Dermis blood vessel endothelial cell (primary cell): ENCODE measurements around the gene NAA50. TPM values are rescaled to one million over a fixed set of nuclear protein-coding genes. Genes with fewer than 3 reads are reported as not detected.

Experiments used
- DNase-seq: peaks from one replicate; pipeline ENCODE4 v3.0.0; 2010
- total RNA-seq: library from RNA; depleted of rRNA; stranded (reverse); fragments of >200 nt; gene quantifications from 2 replicates; pipeline ENCODE4 v1.2.3, GENCODE V29; 2014

The NAA50 gene
- total RNA-seq, 1 donor from 2014 or later = 201 TPM

- DNase-seq = no peak
Measured at GRCh38 chr3:113685124-113685523, 60.9 kb downstream of the NAA50 start.

- no peak for DNase-seq
Measured at GRCh38 chr3:113684271-113684819, 61.7 kb downstream of the NAA50 start.

GRCh38 chr3:113678773-113679172, 67.3 kb downstream of the NAA50 start:
- DNase-seq = no peak

GRCh38 chr3:113677737-113678136, 68.3 kb downstream of the NAA50 start:
- no peak for DNase-seq

GRCh38 chr3:113676261-113676660, 69.8 kb downstream of the NAA50 start:
- no peak for DNase-seq

GRCh38 chr3:113673593-113673992, 72.5 kb downstream of the NAA50 start:
- no peak for DNase-seq

- DNase-seq = no peak
Measured at GRCh38 chr3:113668015-113668414, 78.0 kb downstream of the NAA50 start.

Other genes with a start within 250 kb of the NAA50 start
- 6.6 and 8.5 TPM in 2 replicates for gene SPICE1, start 231.1 kb downstream of the NAA50 start, total RNA-seq
- 0.09 TPM in 1 of 2 replicates, not detected in the other for gene SIDT1, start 213.7 kb downstream of the NAA50 start, total RNA-seq
- 6.5 and 12.3 TPM in 2 replicates for gene USF3, start 49.6 kb downstream of the NAA50 start, total RNA-seq
- 150 and 196 TPM in 2 replicates for gene ATP6V1A, start 786 bp upstream of the NAA50 start, total RNA-seq
- 58.2 and 65.7 TPM in 2 replicates for gene GRAMD1C, start 92.5 kb upstream of the NAA50 start, total RNA-seq
- 14.9 and 21.4 TPM in 2 replicates for gene ZDHHC23, start 201.8 kb upstream of the NAA50 start, total RNA-seq